Spleen (tissue), 11 donors: Measurements from ENCODE around the gene MED29. TPM values are rescaled to one million over a fixed set of nuclear protein-coding genes. Genes with fewer than 3 reads are reported as not detected.

Source experiments
- DNase-seq: peaks from one replicate; pipeline ENCODE4 v3.0.0-alpha.2; 2020
- H3K27ac ChIP-seq, 8 donors: fragments of 200-600 bp; sonication (generic) in 7 of 8; 1 replicate in 4 of 8; 2 replicates in 4 of 8; pipeline versions ENCODE4 v1.5.0 to v1.8.0; 2016 to 2021; ENCODE audit warnings: inconsistent platforms in 4 of 8, mild to moderate bottlenecking in 4 of 8, moderate library complexity in 1 of 8
- H3K27me3 ChIP-seq, 7 donors: fragments of 200-600 bp; sonication (generic) in 6 of 7; replicated peaks in 1 of 7; 1 replicate in 4 of 7; 2 replicates in 3 of 7; pipeline versions ENCODE4 v1.5.0 to v1.8.0; 2016 to 2021; ENCODE audit warnings: inconsistent platforms in 3 of 7, mild to moderate bottlenecking in 1 of 7
- H3K36me3 ChIP-seq, 6 donors: fragments of 200-600 bp; sonication (generic) in 5 of 6; 1 replicate in 4 of 6; 2 replicates in 2 of 6; pipeline versions ENCODE4 v1.5.0 to v1.8.0; 2016 to 2021; ENCODE audit warnings: inconsistent platforms in 2 of 6
- H3K4me1 ChIP-seq, 6 donors: fragments of 200-600 bp; sonication (generic) in 5 of 6; 1 replicate in 3 of 6; 2 replicates in 3 of 6; pipeline versions ENCODE4 v1.5.0 to v1.8.0; 2016 to 2021; ENCODE audit warnings: inconsistent platforms in 3 of 6
- H3K4me3 ChIP-seq, 8 donors: fragments of 200-600 bp; sonication (generic) in 7 of 8; 1 replicate in 4 of 8; 2 replicates in 4 of 8; pipeline versions ENCODE4 v1.5.0 to v1.8.0; 2016 to 2021; ENCODE audit warnings: inconsistent platforms in 4 of 8, mild to moderate bottlenecking in 4 of 8, moderate library complexity in 2 of 8
- H3K9me3 ChIP-seq, 8 donors: fragments of 200-600 bp; sonication (generic) in 7 of 8; 1 replicate in 4 of 8; 2 replicates in 4 of 8; pipeline versions ENCODE4 v1.5.0 to v1.8.0; 2016 to 2021; ENCODE audit warnings: inconsistent platforms in 4 of 8
- POLR2A ChIP-seq, 3 donors: fragments of 450-650 bp; IDR thresholded peaks; one replicate each; pipeline ENCODE4 v1.5.1; 2017; ENCODE audit warnings: antibody characterized with exemption in 3 of 3, mild to moderate bottlenecking in 1 of 3
- POLR2AphosphoS5 ChIP-seq, 3 donors: sonication (generic); formaldehyde crosslinking; IDR thresholded peaks; one replicate each; pipeline ENCODE4 v1.5.1; 2017; ENCODE audit warnings: antibody characterized with exemption in 3 of 3
- WGBS, 5 donors: extraction: QIAGEN DNeasy Blood & Tissue Kit in 3 of 5; methylation state at CpG; one replicate each; pipeline versions ENCODE4 v1.1.5 to v1.1.7; 2013 to 2018; 5-methylcytosine and 5-hydroxymethylcytosine counted together
- intact Hi-C: fragments of 100-400 bp; cut with DNase I; formaldehyde crosslinking; loops from one replicate; pipeline ENCODE4 v1.15.0; 2023; ENCODE audit warnings: low total_unique reads
- polyA plus RNA-seq, 3 donors: library from polyadenylated mRNA; stranded (reverse); fragments of 200-250 nt; gene quantifications; one replicate each; pipeline ENCODE4 v1.2.1, GENCODE V29; 2013
- total RNA-seq, 7 donors: library from RNA; depleted of rRNA in 3 of 7; stranded (reverse); fragments of >200 nt in 3 of 7; fragmentation: NEBNext Ultra II Directional in 4 of 7; extraction: Animal tissue kit (Norgen Biotek cat#: 25700) in 4 of 7; gene quantifications; one replicate each; pipeline versions ENCODE4 v1.1.0 to v1.2.1, GENCODE V29; 2016 to 2021
- TF ChIP-seq, protein P1 (sequence below), 11 experiments: fragments of 200-600 bp in 7 of 11; fragments of 450-650 bp in 4 of 11; sonication (generic) in 4 of 11; IDR thresholded peaks in 8 of 11; conservative IDR thresholded peaks in 3 of 11; 1 replicate in 7 of 11; 2 replicates in 4 of 11; pipeline versions ENCODE4 v1.4.0 to v1.8.0; 2016 to 2021; ENCODE audit warnings: antibody characterized with exemption in 11 of 11, inconsistent platforms in 4 of 11, mild to moderate bottlenecking in 1 of 11
- donor health status: healthy with polysubstance abuse.
- donor health status: DM: no; HTN: no; CAD: no; lungs with moderate emphysema.
- donor health status: DM: no; HTN: no; CAD: no.
- donor health status: Bipolar disorder and iron deficiency.
- donor health status: healthy.
- donor health status: DM: no; HTN: no; CAD: no.
- donor health status: DM: yes; HTN: yes; CAD: no.

Gene MED29
- total and polyA plus RNA-seq, 10 donors, result 15.5 to 45.7 (median 30.4) TPM

DNA sequence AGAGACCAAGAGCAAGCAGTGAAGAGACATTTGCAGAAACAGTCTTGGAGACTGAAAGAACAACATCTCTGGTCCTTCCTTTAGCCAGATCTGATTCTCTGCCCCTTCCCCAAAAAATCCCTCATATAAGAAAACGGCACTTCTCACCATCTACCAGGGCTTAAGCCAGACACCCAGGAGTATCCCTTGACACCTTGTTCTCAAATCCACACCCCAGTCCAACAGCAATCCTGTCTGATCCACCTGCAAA, 19.6 kb downstream of the MED29 start:
- WGBS, 5 donors, result 52 to 83% (median 59%) methylated on average over 1 of the region's 1 CpG
- Histone ChIP-seq H3K27me3 (peaks cover 0 to 4% (median 0%) of the 10 kb centered on the region in 7 donors), H3K27ac (peak overlapping the region; percentile 88 to 100 (median 99)), H3K9me3 (no peaks in the 10 kb centered on the region), H3K4me3 (peak overlapping the region in 7 of 8 donors; percentile 74 to 100 (median 96)), H3K4me1 (peaks cover 27 to 74% (median 56%) of the 10 kb centered on the region in 6 donors), H3K36me3 (peaks cover 4 to 32% (median 16%) of the 10 kb centered on the region in 6 donors)
- TF ChIP-seq POLR2AphosphoS5 (IDR thresholded peaks at IDR 0.05) (no peak), POLR2A (IDR thresholded peaks at IDR 0.05) (no peak)
- TF ChIP-seq, protein P1, sequence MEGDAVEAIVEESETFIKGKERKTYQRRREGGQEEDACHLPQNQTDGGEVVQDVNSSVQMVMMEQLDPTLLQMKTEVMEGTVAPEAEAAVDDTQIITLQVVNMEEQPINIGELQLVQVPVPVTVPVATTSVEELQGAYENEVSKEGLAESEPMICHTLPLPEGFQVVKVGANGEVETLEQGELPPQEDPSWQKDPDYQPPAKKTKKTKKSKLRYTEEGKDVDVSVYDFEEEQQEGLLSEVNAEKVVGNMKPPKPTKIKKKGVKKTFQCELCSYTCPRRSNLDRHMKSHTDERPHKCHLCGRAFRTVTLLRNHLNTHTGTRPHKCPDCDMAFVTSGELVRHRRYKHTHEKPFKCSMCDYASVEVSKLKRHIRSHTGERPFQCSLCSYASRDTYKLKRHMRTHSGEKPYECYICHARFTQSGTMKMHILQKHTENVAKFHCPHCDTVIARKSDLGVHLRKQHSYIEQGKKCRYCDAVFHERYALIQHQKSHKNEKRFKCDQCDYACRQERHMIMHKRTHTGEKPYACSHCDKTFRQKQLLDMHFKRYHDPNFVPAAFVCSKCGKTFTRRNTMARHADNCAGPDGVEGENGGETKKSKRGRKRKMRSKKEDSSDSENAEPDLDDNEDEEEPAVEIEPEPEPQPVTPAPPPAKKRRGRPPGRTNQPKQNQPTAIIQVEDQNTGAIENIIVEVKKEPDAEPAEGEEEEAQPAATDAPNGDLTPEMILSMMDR (IDR thresholded peaks at IDR 0.05 in 8 of 11, conservative IDR thresholded peaks at IDR 0.05 in 3 of 11), result no peak
- DNase-seq, result no peak
- intact Hi-C loops, result loop anchor here (10.0 kb wide), 1 partner anchor 66 kb away; the partner anchor contains the start of gene SAMD4B

DNA sequence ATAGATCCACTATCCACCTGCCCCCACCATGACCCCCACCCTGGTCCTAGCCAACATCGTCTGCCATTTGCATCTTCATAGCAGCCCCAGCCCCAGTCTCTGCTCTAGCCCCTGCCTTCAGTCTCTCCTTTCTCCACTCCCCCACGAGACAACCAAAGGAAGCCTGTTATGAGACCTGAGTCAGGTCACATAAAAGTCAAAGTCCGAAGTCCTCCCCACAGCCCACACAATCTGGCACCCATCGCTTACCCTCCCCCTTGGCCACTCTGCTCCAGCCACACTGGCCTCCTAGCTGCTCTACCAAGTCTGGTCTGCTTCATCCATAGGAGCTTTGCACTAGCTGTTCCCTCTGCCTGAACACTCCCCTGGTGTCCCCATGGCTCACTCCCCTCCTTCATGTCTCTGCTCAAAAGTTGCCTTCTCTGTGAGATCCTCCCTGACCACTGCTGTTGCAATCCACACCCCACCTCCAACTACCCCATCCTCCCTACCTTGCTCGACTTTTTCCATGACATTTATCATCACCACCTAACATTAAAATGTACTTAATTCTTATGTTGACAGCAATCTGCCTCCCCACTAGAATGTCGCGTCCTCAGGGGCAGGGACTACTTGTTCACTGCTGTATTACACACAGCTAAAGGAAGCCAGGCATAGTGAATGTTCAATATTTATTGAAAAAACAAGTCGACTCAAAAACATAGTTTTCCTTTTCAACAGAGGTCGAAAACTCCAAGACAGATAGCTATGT, 20.1 kb downstream of the MED29 start:
- peak; percentile 83 for DNase-seq
- peak overlapping the region; percentile 0 to 98 (median 75) for H3K4me3 ChIP-seq
- peak overlapping the region; percentile 88 to 100 (median 99) for H3K27ac ChIP-seq
- intact Hi-C loops, result loop anchor here (10.0 kb wide), 1 partner anchor 66 kb away; the partner anchor contains the start of gene SAMD4B
- peaks cover 22 to 74% (median 54%) of the 10 kb centered on the region in 6 donors for H3K4me1 ChIP-seq
- H3K27me3 ChIP-seq, result peaks cover 0 to 4% (median 0%) of the 10 kb centered on the region in 7 donors
- H3K36me3 ChIP-seq, result peaks cover 4 to 37% (median 16%) of the 10 kb centered on the region in 6 donors
- peak in 2 of 3 donors; percentile 4 to 19 for TF ChIP-seq POLR2A (IDR thresholded peaks at IDR 0.05)
- TF ChIP-seq, protein P1 (IDR thresholded peaks at IDR 0.05 in 8 of 11, conservative IDR thresholded peaks at IDR 0.05 in 3 of 11), result no peak
- peak; percentile 9 to 93 (median 78) for TF ChIP-seq POLR2AphosphoS5 (IDR thresholded peaks at IDR 0.05)
- no peaks in the 10 kb centered on the region for H3K9me3 ChIP-seq
- WGBS, 5 donors, result 19 to 24% (median 20%) methylated on average over 9 of the region's 9 CpGs

DNA sequence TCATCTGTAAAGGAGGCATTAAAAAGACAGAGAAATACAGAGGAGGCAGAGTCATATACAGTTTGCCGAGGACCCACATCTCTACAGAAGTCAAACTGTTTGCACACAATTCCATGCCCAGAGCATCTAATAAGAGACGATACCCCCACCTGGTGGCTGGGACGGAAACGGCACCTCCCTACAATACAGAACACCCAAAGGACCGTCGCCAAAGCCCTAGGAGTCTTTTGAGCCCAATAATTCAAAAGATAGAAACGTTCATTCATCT, 20.6 kb downstream of the MED29 start:
- TF ChIP-seq POLR2A (IDR thresholded peaks at IDR 0.05) (no peak), POLR2AphosphoS5 (IDR thresholded peaks at IDR 0.05) (no peak)
- TF ChIP-seq, protein P1 (IDR thresholded peaks at IDR 0.05 in 8 of 11, conservative IDR thresholded peaks at IDR 0.05 in 3 of 11), result peak; percentile 92 to 100 (median 97)
- Histone ChIP-seq H3K4me1 (peaks cover 22 to 79% (median 54%) of the 10 kb centered on the region in 6 donors), H3K27ac (peak overlapping the region; percentile 88 to 100 (median 99)), H3K4me3 (peak overlapping the region; percentile 8 to 98 (median 74)), H3K27me3 (peaks cover 0 to 4% (median 0%) of the 10 kb centered on the region in 7 donors), H3K9me3 (no peaks in the 10 kb centered on the region), H3K36me3 (peaks cover 4 to 42% (median 16%) of the 10 kb centered on the region in 6 donors)
- intact Hi-C loops, result loop anchor here (10.0 kb wide), 1 partner anchor 67 kb away; the partner anchor contains the start of gene SAMD4B
- 0 to 1% (median 0%) methylated on average over 7 of the region's 7 CpGs for WGBS, 5 donors
- peak; percentile 94 for DNase-seq
